ENCODE measurements around the gene SLC4A4. TPM values are rescaled to one million over a fixed set of nuclear protein-coding genes. Genes with fewer than 3 reads are reported as not detected.

SLC4A4 gene
- total RNA-seq, 5 donors from 2014 or later (not counting 1 experiment from before 2014, with no cell fraction given): 0.76 to 3.2 (median 1.5) TPM

DNA sequence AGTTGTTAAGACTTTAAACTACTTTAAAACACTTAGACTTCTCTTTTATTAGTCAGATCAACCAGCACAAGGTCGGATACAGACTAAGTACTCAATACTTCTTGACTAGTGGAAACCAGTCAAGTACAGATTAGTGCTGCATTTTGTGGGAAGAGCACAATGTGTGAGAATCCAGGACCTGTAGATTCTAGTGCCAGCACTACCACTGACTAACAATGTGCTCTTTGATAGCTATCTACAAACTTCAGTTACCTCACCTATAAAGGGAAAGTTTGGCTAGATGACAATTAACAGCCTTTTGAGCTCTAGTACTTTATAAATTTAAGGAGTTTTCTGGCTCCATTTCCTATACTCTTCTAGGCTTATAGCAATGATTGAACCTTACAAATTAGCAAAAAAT is 181.5 kb downstream of the SLC4A4 start:
- DNase-seq (no peak), ATAC-seq (replicated peaks in 1 of 4) (no peak)
- peaks cover 0 to 4% of the 10 kb centered on the region in 2 donors for H3K27me3 Mint-ChIP-seq
- H3K9me3 ChIP-seq: no peaks in the 10 kb centered on the region
- H3K27me3 ChIP-seq (replicated peaks in 1 of 2; ENCODE audit: control insufficient read depth in 2 of 2, extremely low read depth in 1 of 2, insufficient read depth in 2 of 2, low read length in 1 of 2): peaks cover 0 to 7% of the 10 kb centered on the region in 2 experiments
- H3K4me1 ChIP-seq (ENCODE audit: control insufficient read depth in 1 of 2, extremely low read depth in 1 of 2, insufficient read depth in 2 of 2, low read length in 2 of 2): no peaks in the 10 kb centered on the region
- H3K27ac Mint-ChIP-seq: no peak overlapping the region
- peaks cover 0 to 5% (median 4%) of the 10 kb centered on the region in 3 donors for H3K9me3 Mint-ChIP-seq
- H3K4me3 ChIP-seq (ENCODE audit: control insufficient read depth in 1 of 2, extremely low read depth in 1 of 2, low read length in 1 of 2): no peak overlapping the region
- no peak overlapping the region for H3K4me3 Mint-ChIP-seq
- H3K36me3 ChIP-seq (ENCODE audit: control insufficient read depth in 2 of 2, extremely low read depth in 1 of 2, insufficient read depth in 1 of 2, low read length in 1 of 2): no peaks in the 10 kb centered on the region
- H3K4me1 Mint-ChIP-seq: no peaks in the 10 kb centered on the region
- ChIA-PET CTCF (no interaction called here), POLR2A (interaction anchor here in 1 of 2 donors (0.6 to 0.9 kb wide), 2 partner anchors 204 to 1743 kb away, joined by 5 to 6 read pairs; no protein-coding TSS in a partner anchor)
- no peaks in the 10 kb centered on the region for H3K36me3 Mint-ChIP-seq
- H3K27ac ChIP-seq (ENCODE audit: low read length): no peak overlapping the region
- WGBS (ENCODE audit: insufficient coverage): no CpG with 5 or more reads among the region's 1 CpG

DNA sequence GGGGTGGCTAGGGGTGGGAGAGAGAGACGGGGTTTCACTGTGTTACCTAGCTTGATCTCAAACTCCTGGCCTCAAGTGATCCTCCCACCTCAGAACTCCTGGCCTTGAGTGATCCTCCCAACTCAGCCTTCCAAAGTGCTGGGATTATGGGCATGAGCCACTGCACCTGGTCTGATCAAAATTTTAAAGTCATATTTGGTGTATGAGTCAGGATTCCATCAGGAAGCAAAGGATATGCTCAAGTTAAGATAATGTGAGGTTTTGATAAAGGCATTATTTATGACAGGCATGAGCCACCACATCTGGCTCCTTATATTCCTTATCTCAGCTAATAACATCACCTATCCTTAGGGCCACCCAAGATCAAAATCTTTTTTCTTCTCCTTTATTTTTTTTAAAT is 182.0 kb downstream of the SLC4A4 start:
- ATAC-seq (replicated peaks in 1 of 4): no peak
- ChIA-PET POLR2A (interaction anchor here in 1 of 2 donors (0.6 to 0.9 kb wide), 2 partner anchors 204 to 1743 kb away, joined by 5 to 6 read pairs; no protein-coding TSS in a partner anchor), CTCF (no interaction called here)
- H3K27ac ChIP-seq (ENCODE audit: low read length): no peak overlapping the region
- peaks cover 0 to 7% of the 10 kb centered on the region in 2 experiments for H3K27me3 ChIP-seq (replicated peaks in 1 of 2; ENCODE audit: control insufficient read depth in 2 of 2, extremely low read depth in 1 of 2, insufficient read depth in 2 of 2, low read length in 1 of 2)
- Mint-ChIP-seq H3K4me3 (no peak overlapping the region), H3K27me3 (peaks cover 0 to 4% of the 10 kb centered on the region in 2 donors), H3K4me1 (no peaks in the 10 kb centered on the region), H3K36me3 (no peaks in the 10 kb centered on the region), H3K9me3 (peaks cover 0 to 5% (median 4%) of the 10 kb centered on the region in 3 donors), H3K27ac (no peak overlapping the region)
- no CpG with 5 or more reads among the region's 1 CpG for WGBS (ENCODE audit: insufficient coverage)
- no peaks in the 10 kb centered on the region for H3K4me1 ChIP-seq (ENCODE audit: control insufficient read depth in 1 of 2, extremely low read depth in 1 of 2, insufficient read depth in 2 of 2, low read length in 2 of 2)
- DNase-seq: no peak
- H3K36me3 ChIP-seq (ENCODE audit: control insufficient read depth in 2 of 2, extremely low read depth in 1 of 2, insufficient read depth in 1 of 2, low read length in 1 of 2): no peaks in the 10 kb centered on the region
- H3K4me3 ChIP-seq (ENCODE audit: control insufficient read depth in 1 of 2, extremely low read depth in 1 of 2, low read length in 1 of 2): no peak overlapping the region
- H3K9me3 ChIP-seq: no peaks in the 10 kb centered on the region

DNA sequence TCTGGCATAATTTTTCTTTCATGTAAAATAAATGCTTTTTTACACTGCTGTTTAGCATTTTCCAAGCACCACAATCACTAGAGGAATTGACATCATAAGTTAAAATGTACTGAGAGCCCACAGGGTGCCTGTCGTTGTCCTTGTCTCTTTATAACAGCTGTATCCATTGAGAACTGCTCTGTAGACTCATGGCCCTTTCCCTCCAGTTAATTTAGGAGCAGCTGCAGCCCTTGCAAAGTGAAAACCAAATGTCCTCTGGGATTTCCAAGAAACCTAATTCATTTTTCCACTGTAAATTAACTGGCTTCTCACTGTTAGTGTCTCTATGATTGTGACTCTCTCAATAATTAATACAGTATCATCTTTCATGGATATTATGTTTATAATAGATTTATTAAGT is 185.9 kb downstream of the SLC4A4 start:
- WGBS (ENCODE audit: insufficient coverage): 50% methylated on average over 1 of the region's 1 CpG
- H3K4me1 Mint-ChIP-seq: no peaks in the 10 kb centered on the region
- H3K9me3 Mint-ChIP-seq: no peaks in the 10 kb centered on the region
- H3K27ac Mint-ChIP-seq: no peak overlapping the region
- H3K4me3 ChIP-seq (ENCODE audit: control insufficient read depth in 1 of 2, extremely low read depth in 1 of 2, low read length in 1 of 2): no peak overlapping the region
- no peak overlapping the region for H3K27ac ChIP-seq (ENCODE audit: low read length)
- no peaks in the 10 kb centered on the region for H3K4me1 ChIP-seq (ENCODE audit: control insufficient read depth in 1 of 2, extremely low read depth in 1 of 2, insufficient read depth in 2 of 2, low read length in 2 of 2)
- DNase-seq: no peak
- no peaks in the 10 kb centered on the region for H3K9me3 ChIP-seq
- ChIA-PET CTCF (no interaction called here), POLR2A (no interaction called here)
- ATAC-seq (replicated peaks in 1 of 4): no peak
- no peak overlapping the region for H3K4me3 Mint-ChIP-seq
- no peaks in the 10 kb centered on the region for H3K36me3 Mint-ChIP-seq
- no peaks in the 10 kb centered on the region for H3K36me3 ChIP-seq (ENCODE audit: control insufficient read depth in 2 of 2, extremely low read depth in 1 of 2, insufficient read depth in 1 of 2, low read length in 1 of 2)
- no peaks in the 10 kb centered on the region for H3K27me3 ChIP-seq (replicated peaks in 1 of 2; ENCODE audit: control insufficient read depth in 2 of 2, extremely low read depth in 1 of 2, insufficient read depth in 2 of 2, low read length in 1 of 2)
- H3K27me3 Mint-ChIP-seq: no peaks in the 10 kb centered on the region

DNA sequence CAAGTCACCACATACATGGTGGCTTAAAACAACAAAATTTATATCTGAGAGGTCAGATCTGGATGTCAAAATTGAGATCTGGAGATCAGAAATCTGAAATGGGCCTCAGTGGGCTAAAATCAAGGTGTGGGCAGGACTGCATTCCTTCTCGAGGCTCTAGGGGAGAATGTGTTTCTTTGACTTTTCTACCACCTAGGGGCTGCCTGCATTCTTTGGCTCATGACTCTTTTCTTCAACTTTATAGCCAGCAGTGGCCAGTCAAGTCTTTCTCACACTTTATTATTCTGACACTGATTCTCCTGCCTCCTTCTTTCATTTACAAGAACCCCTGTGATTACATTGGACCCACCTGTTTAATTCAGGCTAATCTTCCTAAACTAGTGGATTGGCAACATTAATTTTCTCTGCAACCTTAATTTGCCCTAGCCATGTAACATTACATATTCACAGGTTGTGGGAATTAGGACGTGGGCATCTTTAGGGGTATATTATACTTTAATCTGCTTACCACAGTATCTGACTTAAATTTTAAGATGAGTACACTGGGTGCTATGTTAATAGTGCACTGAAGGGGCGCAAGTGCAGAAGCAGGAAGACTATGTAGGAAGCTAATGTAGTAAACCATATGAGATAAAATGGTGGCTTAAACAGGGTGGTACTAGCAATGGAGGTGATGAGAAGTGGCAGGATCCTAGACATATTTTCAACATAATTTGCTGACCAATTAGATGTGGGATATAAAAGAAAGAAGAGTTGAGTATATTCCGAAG is 188.0 kb downstream of the SLC4A4 start:
- ChIA-PET CTCF (no interaction called here), POLR2A (no interaction called here)
- Histone ChIP-seq H3K9me3 (no peaks in the 10 kb centered on the region), H3K4me3 (ENCODE audit: control insufficient read depth in 1 of 2, extremely low read depth in 1 of 2, low read length in 1 of 2) (no peak overlapping the region), H3K4me1 (ENCODE audit: control insufficient read depth in 1 of 2, extremely low read depth in 1 of 2, insufficient read depth in 2 of 2, low read length in 2 of 2) (no peaks in the 10 kb centered on the region), H3K27ac (ENCODE audit: low read length) (no peak overlapping the region), H3K27me3 (replicated peaks in 1 of 2; ENCODE audit: control insufficient read depth in 2 of 2, extremely low read depth in 1 of 2, insufficient read depth in 2 of 2, low read length in 1 of 2) (no peaks in the 10 kb centered on the region), H3K36me3 (ENCODE audit: control insufficient read depth in 2 of 2, extremely low read depth in 1 of 2, insufficient read depth in 1 of 2, low read length in 1 of 2) (no peaks in the 10 kb centered on the region)
- H3K4me1 Mint-ChIP-seq: no peaks in the 10 kb centered on the region
- no peaks in the 10 kb centered on the region for H3K27me3 Mint-ChIP-seq
- no peaks in the 10 kb centered on the region for H3K36me3 Mint-ChIP-seq
- 90% methylated on average over 1 of the region's 4 CpGs for WGBS (ENCODE audit: insufficient coverage)
- ATAC-seq (replicated peaks in 1 of 4): no peak
- no peaks in the 10 kb centered on the region for H3K9me3 Mint-ChIP-seq
- DNase-seq: no peak
- H3K4me3 Mint-ChIP-seq: no peak overlapping the region
- no peak overlapping the region for H3K27ac Mint-ChIP-seq

DNA sequence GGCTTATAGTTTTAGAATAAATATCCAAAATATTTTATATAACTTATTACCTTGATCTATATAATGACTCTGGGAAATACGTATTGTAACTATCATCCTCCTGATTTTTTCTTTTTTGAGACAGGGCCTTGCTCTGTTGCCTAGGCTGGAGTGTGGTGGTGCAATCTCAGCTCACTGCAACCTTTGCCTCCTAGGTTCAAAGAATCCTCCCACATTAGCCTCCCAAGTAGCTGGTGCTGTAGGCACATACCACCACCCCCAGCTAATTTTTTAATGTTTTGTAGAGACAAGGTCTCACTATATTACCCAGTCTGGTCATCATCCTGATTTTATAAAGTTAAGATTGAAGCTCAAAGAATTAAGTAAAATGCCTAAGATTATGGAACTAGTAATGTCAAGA is 193.6 kb downstream of the SLC4A4 start:
- POLR2A ChIA-PET: interaction anchor here in 1 of 2 donors (0.6 kb wide), 1 partner anchor 72 kb away, joined by 3 read pairs; no protein-coding TSS in a partner anchor
- CTCF ChIA-PET: no interaction called here
- H3K9me3 Mint-ChIP-seq: no peaks in the 10 kb centered on the region
- H3K36me3 Mint-ChIP-seq: no peaks in the 10 kb centered on the region
- Histone ChIP-seq H3K27ac (ENCODE audit: low read length) (no peak overlapping the region), H3K27me3 (replicated peaks in 1 of 2; ENCODE audit: control insufficient read depth in 2 of 2, extremely low read depth in 1 of 2, insufficient read depth in 2 of 2, low read length in 1 of 2) (no peaks in the 10 kb centered on the region), H3K36me3 (ENCODE audit: control insufficient read depth in 2 of 2, extremely low read depth in 1 of 2, insufficient read depth in 1 of 2, low read length in 1 of 2) (no peaks in the 10 kb centered on the region), H3K4me1 (ENCODE audit: control insufficient read depth in 1 of 2, extremely low read depth in 1 of 2, insufficient read depth in 2 of 2, low read length in 2 of 2) (no peaks in the 10 kb centered on the region), H3K9me3 (no peaks in the 10 kb centered on the region), H3K4me3 (ENCODE audit: control insufficient read depth in 1 of 2, extremely low read depth in 1 of 2, low read length in 1 of 2) (no peak overlapping the region)
- DNase-seq (no peak), ATAC-seq (replicated peaks in 1 of 4) (no peak)
- H3K27ac Mint-ChIP-seq: no peak overlapping the region
- H3K4me3 Mint-ChIP-seq: no peak overlapping the region
- no peaks in the 10 kb centered on the region for H3K4me1 Mint-ChIP-seq
- WGBS (ENCODE audit: insufficient coverage): no CpG with 5 or more reads among the region's 1 CpG
- H3K27me3 Mint-ChIP-seq: peaks cover 0 to 4% of the 10 kb centered on the region in 2 donors

DNA sequence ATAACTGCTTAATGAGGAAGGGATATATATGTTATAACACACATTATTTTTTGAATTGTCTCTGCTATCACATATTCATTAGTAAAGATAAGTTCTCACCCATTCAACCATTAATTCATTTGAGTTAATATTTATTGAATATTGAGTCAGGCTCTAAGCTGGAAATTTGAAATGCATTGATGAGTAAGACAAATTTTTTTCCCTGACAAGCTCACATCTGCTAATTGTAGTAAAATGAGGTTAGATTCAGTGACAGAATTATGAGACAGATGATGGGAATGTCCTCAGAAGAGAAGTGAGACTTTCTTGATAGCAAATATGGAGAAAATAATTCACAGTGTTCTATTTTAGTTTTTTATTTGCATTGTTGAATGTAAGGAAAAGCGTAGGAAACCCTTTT is 194.3 kb downstream of the SLC4A4 start:
- no peaks in the 10 kb centered on the region for H3K4me1 ChIP-seq (ENCODE audit: control insufficient read depth in 1 of 2, extremely low read depth in 1 of 2, insufficient read depth in 2 of 2, low read length in 2 of 2)
- H3K27me3 ChIP-seq (replicated peaks in 1 of 2; ENCODE audit: control insufficient read depth in 2 of 2, extremely low read depth in 1 of 2, insufficient read depth in 2 of 2, low read length in 1 of 2): no peaks in the 10 kb centered on the region
- Mint-ChIP-seq H3K36me3 (no peaks in the 10 kb centered on the region), H3K4me3 (no peak overlapping the region), H3K27ac (no peak overlapping the region), H3K27me3 (peaks cover 0 to 4% of the 10 kb centered on the region in 2 donors), H3K4me1 (no peaks in the 10 kb centered on the region), H3K9me3 (no peaks in the 10 kb centered on the region)
- H3K9me3 ChIP-seq: no peaks in the 10 kb centered on the region
- ATAC-seq (replicated peaks in 1 of 4): no peak
- WGBS (ENCODE audit: insufficient coverage): no CpG with 5 or more reads among the region's 1 CpG
- no peak overlapping the region for H3K27ac ChIP-seq (ENCODE audit: low read length)
- POLR2A ChIA-PET: no interaction called here
- no peaks in the 10 kb centered on the region for H3K36me3 ChIP-seq (ENCODE audit: control insufficient read depth in 2 of 2, extremely low read depth in 1 of 2, insufficient read depth in 1 of 2, low read length in 1 of 2)
- no peak for DNase-seq
- H3K4me3 ChIP-seq (ENCODE audit: control insufficient read depth in 1 of 2, extremely low read depth in 1 of 2, low read length in 1 of 2): no peak overlapping the region
- CTCF ChIA-PET: no interaction called here

Measured in T-cell (primary cell).